ENCODE measurements around the gene COL5A2.

The COL5A2 gene

GRCh38 chr2:189056200-189057106 lies 123.1 kb downstream of the COL5A2 start:
- no peak overlapping the region for H3K4me3 ChIP-seq (ENCODE audit: low read depth, low read length)

GRCh38 chr2:189050165-189050712 lies 129.3 kb downstream of the COL5A2 start:
- no peak overlapping the region for H3K4me3 ChIP-seq (ENCODE audit: low read depth, low read length)

GRCh38 chr2:189049709-189050164 lies 129.8 kb downstream of the COL5A2 start:
- H3K4me3 ChIP-seq (ENCODE audit: low read depth, low read length) = no peak overlapping the region

GRCh38 chr2:189048189-189048588 lies 131.4 kb downstream of the COL5A2 start:
- H3K4me3 ChIP-seq (ENCODE audit: low read depth, low read length) = no peak overlapping the region

GRCh38 chr2:189047171-189047888 lies 132.2 kb downstream of the COL5A2 start:
- H3K4me3 ChIP-seq (ENCODE audit: low read depth, low read length) = no peak overlapping the region

- no peak overlapping the region for H3K4me3 ChIP-seq (ENCODE audit: low read depth, low read length)
These were observed 133.2 kb downstream of the COL5A2 start for GRCh38 chr2:189046320-189046719.

GRCh38 chr2:189045836-189046235 lies 133.7 kb downstream of the COL5A2 start:
- H3K4me3 ChIP-seq (ENCODE audit: low read depth, low read length) = no peak overlapping the region

GRCh38 chr2:189037518-189037917 lies 142.0 kb downstream of the COL5A2 start:
- H3K4me3 ChIP-seq (ENCODE audit: low read depth, low read length) = no peak overlapping the region

- H3K4me3 ChIP-seq (ENCODE audit: low read depth, low read length) = no peak overlapping the region
These were observed 154.5 kb downstream of the COL5A2 start for GRCh38 chr2:189024901-189025618.

GRCh38 chr2:189022492-189022891 lies 157.1 kb downstream of the COL5A2 start:
- H3K4me3 ChIP-seq (ENCODE audit: low read depth, low read length) = no peak overlapping the region

- no peak overlapping the region for H3K4me3 ChIP-seq (ENCODE audit: low read depth, low read length)
These were observed 157.5 kb downstream of the COL5A2 start for GRCh38 chr2:189022053-189022481.

- no peak overlapping the region for H3K4me3 ChIP-seq (ENCODE audit: low read depth, low read length)
These were observed 159.4 kb downstream of the COL5A2 start for GRCh38 chr2:189020179-189020578.

- H3K4me3 ChIP-seq (ENCODE audit: low read depth, low read length) = no peak overlapping the region
These were observed 160.9 kb downstream of the COL5A2 start for GRCh38 chr2:189018631-189019030.

GRCh38 chr2:189016311-189016861 lies 163.2 kb downstream of the COL5A2 start:
- H3K4me3 ChIP-seq (ENCODE audit: low read depth, low read length) = no peak overlapping the region

GRCh38 chr2:189015359-189015758 lies 164.2 kb downstream of the COL5A2 start:
- no peak overlapping the region for H3K4me3 ChIP-seq (ENCODE audit: low read depth, low read length)

- no peak overlapping the region for H3K4me3 ChIP-seq (ENCODE audit: low read depth, low read length)
These were observed 165.0 kb downstream of the COL5A2 start for GRCh38 chr2:189014449-189015138.

GRCh38 chr2:189013671-189014448 lies 165.7 kb downstream of the COL5A2 start:
- H3K4me3 ChIP-seq (ENCODE audit: low read depth, low read length) = no peak overlapping the region

- H3K4me3 ChIP-seq (ENCODE audit: low read depth, low read length) = no peak overlapping the region
These were observed 166.5 kb downstream of the COL5A2 start for GRCh38 chr2:189013031-189013430.

- H3K4me3 ChIP-seq (ENCODE audit: low read depth, low read length) = no peak overlapping the region
These were observed 167.2 kb downstream of the COL5A2 start for GRCh38 chr2:189012351-189012750.
